ENCODE results near the gene UCHL3.
"Not testable (repeated sequence)": the region's sequence is repeated elsewhere in the genome, so short reads cannot be mapped to it uniquely, and the experiment has no call there.

The UCHL3 gene

DNA sequence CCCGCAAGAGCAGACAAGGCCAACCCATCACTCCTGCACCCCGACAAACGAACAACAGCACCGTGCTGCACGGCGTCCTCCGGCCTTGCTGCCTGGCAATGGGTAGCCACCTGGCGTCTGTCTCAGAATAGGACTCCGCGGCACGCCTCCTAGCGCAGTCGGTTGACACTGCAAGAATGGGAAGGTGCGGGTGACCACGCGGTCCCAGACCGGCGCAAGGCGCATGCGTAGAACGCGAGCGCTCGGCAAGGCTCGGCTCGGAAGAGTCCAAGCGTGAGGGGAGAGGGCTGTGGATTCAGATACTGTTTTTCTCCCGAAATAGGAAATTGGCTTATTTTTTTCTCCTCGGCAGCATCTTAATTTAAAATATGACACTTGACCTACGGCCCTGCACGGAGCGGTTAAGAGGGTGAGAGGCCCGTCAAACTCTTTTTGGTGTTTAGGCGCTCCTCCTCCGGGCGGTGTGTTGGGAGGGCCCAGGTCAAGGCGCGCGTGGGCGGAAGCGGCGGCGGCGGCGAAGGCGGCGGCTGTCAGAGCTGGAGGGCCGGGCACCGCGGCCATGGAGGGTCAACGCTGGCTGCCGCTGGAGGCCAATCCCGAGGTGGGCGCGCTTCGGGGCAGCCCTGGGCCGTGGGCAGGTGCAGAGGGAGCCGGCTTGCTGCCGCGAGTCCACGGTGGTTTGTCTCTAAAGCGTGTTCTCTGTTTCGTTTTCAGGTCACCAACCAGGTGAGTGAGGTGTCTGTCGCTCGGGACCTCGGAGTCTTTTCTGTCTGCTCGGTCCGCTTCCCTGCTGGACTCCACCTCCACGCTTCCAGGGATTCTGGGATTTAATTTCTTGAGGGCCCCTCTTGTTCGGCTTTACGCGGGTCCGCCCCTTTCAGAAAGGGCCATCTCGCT, at the start of gene UCHL3:
Gene UCHL3, plus strand, starts transcription at position 530 of the 897 bp plus-strand sequence. Its CDS starts 30 bp downstream, at position 560.
- peak; percentile 96 for DNase-seq (ENCODE audit: low read depth)

DNA sequence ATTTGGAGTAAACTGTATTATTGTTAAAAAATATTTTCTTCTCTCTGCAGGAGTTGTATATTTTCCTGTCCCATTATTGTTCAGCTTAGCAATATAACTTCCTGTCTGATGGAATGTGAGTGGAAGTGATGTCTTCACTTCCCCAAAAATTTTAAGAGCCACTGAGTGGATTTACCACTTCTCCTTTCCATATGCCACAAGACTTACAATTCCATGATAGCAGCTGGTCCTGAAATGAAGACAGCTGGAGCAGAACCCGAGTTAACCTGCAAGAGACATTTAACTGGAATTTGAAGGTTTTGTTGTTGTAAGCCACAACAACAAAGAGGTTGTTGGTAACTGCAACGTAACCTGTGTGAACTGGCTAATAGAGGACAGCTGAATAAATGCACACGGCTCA, 44.3 kb upstream of the UCHL3 start:
- no peak for DNase-seq (ENCODE audit: low read depth)

DNA sequence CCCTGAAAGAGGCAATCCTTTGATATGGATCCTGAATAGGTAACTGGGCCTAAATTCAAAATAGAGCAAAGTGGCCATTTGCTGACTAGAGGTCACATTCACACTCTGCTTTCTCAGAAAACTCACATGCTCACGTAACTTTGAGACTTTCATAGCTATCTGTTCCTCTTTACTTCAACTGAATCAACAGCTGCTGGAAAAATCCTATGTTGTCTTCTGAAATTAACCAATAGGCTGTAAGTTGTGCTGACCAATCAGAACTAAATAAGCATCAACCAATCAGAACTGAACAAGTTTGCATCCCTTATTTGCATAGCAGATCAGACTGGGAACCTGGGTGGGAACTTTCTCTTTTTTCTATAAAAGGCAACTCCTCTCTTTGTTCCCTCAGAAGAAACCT, 43.6 kb upstream of the UCHL3 start:
- DNase-seq (ENCODE audit: low read depth) = no peak

DNA sequence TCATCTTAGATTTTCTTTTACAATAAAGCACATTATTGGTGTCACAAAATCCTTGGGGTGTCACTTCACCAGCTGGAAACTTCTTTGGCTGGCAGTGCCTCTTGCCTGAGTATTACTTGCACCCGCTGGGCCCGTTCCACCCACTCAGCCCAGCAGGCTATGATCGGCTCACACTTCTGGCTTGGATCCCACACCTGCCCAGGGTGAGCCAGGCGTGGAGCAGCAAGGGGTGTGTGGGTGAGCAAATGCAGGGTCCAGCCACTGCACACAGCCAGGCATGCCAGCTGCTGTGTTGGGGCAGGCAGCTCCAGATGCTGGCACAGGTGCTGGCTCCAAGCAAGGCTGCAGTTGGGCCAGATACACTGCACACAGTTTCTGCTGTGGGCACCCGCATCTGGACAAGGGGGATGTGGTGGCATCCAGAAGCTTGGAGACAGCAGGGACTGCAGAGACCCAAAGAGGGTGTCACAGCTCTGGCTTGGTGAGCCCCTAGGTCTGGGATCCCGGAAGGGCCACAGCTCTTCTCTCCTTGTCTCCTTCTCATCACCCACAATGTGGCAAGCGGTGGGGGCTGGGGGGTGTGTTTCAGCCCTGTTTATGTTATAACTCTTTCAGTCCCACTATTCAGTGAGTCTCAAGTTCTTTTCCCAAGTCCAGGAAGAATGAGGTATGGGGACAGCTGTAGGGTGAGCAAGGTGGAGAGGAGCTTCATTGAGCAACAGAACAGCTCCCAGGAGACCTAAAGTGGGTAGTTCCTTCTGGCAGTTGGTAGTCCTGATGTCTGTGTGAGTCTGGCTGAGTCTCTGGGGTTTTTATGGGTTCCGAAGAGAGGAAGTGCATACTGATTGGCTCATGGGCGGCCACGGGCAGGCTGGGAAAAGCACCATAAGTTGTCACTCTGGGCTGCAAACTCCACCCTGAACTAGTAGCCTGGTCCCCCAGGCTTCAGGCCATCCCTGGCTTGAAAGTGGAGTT, 42.3 kb upstream of the UCHL3 start:
- no peak for DNase-seq (ENCODE audit: low read depth)

DNA sequence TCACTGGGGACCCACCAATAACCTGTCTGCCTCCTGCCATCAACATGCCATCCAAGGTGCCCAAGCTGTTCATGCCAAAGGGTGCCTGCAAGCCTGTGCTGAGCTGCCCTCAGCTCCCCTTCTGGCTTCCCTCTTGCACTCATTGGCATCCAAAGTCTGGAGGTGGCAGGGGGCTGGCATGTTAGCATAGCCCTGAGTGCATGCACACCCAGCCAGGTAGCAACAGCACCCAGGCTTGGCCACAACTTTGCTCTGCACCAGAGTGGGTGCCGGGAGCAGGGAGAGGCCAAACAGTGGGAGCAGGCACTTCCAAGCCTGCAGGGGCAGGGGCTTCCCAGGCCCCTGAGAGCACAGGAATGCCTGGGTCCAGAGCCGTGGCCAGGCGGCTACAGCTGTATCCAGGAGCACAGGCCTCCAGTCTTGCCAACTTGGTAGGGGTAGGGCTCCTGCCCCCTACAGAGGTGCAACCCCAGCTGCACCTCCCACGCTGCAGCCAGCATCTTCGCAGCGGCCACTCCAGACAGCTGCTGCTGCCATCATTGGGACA, 41.5 kb upstream of the UCHL3 start:
- DNase-seq (ENCODE audit: low read depth) = no peak

DNA sequence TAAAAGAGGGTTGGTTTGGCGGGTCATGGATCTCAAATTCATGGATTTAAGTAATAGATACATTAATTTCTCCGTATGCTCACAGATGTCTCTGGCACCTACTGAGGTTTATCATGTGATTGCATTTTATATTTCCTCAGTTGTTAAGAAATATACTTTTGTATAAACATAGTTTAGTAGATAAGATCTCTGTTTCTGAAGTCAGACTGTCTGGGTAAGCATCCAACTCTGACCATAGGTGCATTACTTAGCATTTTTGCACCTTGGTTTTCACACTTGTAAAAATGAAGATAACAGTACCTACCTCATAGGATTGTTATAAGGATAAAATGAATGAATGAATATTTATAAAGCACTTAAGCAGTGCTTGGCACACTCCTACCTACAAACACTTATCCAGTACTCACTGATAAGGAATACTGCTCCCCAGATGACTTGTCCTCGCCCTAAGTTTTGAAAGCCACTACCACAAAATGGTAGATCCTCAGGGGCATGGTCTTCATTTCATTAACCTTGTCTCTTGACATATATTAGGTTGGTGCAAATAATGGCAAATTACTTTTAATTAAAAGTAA, 38.5 kb upstream of the UCHL3 start:
- DNase-seq (ENCODE audit: low read depth) = no peak

DNA sequence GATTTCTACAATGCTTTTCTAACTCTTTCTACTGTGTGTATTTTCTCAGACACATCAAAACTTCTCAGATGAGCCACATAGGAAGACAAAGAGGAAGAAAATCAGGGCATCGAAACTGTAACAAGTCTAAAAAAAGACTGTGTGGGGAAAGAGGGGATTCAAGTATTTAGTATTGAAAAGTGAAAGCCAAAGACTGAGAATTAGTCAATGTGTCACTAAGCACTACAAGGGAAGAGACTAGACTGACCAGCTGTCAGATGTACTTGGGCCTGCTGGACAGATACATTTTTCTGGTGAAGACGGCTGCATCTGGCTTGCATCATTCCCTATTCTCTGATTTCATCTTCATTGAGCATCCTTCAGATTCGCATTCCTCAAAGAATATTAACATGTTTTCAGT, 37.3 kb upstream of the UCHL3 start:
- no peak for DNase-seq (ENCODE audit: low read depth)

DNA sequence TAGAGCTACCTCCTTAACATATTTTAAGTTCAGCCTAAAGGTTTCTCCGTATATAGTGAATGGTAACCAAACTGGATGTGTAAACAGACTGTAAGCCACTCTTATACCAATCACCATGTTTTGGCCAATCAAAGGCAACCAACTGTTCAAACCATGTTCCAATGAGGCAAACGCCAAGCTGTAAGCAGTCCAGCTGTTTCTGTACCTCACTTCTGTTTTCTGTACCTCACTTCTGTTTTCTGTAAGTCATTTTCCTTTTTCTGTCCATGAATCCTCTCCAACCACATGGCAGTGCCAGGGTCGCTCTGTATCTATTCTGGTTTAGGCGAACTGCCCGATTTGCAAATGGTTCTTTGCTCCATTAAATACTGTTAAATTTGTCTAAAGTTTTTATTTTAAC, 36.3 kb upstream of the UCHL3 start:
- no peak for DNase-seq (ENCODE audit: low read depth)

DNA sequence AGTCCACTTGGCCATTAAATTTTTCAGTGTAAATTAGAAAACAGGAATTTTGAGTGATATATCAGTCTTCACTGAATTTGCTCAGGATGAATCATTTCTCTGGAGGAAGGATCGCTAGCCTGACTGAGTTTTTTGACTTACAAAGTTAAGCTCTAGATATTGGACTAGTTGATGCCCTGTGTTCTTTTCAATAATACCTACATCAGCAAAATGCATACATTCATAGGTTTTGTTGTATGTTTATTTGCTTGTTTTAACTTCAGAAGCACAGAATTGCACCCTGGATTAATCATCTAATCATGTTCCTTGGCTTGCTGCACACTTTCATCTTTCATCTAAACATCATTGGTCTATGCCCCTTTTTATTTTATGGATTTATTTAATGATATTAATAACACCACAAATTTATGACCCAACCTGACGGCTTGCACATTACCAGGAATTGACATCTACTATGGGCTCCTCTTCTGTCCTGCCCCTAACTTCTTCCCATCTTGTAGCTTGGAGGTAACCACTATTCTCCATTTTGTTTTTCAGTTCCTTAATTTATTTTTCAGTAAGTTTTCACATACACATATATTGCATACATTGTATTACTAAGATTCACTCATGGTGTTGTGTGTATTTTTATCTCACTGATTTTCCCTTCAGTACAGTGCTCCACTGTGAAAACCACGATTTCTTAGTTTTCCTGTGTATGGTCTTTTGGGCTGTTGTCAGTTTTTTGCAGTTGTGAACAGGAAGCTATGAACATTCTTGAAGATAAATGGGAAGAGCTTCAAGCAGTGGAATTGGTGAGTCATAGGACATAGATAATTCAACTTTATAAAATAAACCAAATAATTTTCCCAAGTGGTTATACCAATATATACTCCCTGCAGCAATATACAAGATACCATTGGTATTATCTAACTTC, 35.3 kb upstream of the UCHL3 start:
- DNase-seq (ENCODE audit: low read depth) = no peak

DNA sequence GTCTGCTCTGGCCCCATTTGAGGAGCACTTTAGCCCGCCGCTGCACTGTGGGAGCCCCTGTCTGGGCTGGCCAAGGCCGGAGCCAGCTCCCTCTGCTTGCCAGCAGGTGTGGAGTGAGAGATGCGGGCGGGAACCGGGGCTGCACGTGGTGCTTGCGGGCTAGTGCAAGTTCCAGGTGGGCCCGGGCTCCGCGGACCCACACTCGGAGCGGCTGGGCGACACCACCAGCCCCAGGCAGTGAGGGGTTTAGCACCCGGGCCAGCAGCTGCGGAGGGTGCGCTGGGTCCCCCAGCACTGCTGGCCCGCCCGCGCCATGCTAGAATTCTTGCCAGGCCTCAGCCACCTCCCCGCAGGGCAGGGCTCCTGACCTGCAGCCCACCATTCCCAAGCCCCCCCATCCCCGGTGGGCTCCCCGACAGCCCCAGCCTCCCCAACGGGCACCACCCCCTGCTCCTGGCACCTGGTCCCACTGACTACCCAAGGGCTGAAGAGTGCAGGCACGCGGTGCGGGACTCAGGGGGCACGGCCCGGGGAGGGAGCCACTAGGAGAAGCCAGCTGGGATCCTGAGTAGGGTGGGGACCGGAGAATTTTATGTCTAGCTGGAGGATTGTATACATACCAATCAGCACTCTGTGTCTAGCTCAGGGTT, 31.0 kb upstream of the UCHL3 start:
- no peak for DNase-seq (ENCODE audit: low read depth)

DNA sequence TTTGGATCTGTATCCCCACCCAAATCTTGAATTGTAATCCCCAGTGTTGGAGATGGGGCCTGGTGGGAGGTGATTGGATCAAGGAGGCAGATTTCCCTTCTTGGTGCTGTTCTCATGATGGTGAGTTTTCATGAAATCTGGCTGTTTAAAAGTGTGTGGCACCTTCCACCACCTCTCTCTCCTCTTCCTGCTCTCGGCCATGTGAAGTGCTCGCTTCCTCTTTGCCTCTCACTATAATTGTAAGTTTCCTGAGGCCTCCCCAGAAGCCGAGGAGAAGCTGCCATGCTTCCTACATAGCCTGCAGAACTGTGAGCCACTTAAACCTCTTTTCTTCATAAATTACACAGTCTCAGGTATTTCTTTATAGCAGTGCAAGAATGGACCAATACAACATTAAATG, 27.6 kb upstream of the UCHL3 start:
- no peak for DNase-seq (ENCODE audit: low read depth)

DNA sequence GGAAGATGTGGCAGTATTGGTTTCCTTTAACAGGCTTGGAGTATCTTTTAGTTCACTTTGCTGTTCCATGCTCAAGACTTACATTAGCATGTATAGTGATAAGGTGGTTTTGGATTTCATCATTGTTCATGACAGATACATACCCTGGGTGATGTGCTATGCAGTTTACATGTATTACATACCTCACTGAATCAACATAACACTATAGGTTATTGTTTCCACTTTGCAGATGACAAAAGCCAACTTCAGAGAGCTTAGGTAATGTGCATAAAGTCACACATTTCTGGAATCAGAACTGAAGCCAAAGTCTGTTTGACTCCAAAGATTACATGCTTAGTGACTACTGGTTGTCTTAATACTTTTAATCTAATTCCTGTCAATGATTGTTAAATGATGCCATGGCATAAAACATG, 19.0 kb upstream of the UCHL3 start:
- DNase-seq (ENCODE audit: low read depth) = no peak

DNA sequence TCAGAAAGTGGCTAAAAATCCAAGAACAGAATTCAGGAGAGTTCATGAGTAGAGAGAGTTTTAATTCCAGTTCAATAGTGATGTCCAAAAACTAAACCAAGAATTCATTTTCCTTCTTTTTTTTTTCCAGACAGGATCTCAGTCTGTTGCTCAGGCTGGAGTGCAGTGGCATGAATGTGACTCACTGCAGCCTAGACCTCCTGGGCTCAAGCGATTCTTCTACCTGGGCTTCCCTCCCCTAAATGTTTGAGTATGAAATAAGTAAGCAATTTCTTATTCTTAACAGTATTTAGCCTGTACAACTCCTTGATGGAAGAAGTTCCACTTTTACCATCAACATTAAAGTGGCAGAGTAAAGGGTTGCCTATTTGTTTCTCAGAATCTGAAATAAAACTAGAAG, 15.7 kb upstream of the UCHL3 start:
- no peak for DNase-seq (ENCODE audit: low read depth)

DNA sequence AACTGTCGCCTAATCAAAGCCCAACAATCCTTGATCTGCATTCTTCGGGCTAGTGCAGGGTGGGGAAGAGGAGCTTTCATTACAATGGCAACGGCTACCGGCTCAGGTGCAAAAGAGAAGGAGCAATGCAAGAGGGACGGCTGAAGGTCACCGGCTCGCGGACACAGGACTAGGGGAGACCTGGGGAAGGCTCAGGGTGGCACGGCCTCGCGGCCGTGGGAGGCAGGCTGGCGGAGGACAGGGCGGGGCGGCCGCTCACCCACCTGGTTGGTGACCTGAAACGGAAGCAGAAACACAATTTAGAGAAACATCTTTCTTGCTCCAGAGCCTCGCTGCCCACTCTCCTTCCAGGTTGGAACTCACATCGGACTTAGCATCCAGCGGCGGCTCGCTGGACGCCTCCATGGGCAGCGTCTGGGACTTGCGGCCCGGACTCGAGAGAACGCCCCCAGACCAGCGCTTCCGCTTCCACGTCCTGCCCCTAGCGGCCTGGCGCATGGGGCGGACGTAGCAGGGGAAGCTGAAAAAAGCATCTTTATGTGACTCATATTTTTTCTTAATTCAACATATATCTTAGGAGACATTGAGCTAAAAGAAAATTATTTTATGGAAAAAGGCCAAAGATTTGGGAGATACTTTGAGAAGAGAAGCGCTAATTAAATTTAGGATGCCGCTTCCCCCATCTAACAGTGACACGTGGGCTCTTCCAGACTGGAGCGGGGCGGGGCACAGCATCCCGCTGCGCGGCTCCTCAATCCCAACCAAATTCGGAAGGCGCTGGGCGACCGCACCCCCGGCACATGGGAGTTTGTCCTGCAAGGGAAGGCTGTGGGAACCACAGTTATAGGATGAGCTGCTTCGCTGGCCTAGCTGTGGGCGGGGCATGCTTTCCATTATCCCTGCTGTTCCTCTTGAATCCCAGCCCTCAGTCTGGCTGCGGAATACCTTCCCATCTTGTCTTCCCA, 11.9 kb upstream of the UCHL3 start, which contains the start of gene COMMD6:
Gene COMMD6, minus strand, starts transcription at position 441 of the 965 bp plus-strand sequence. Its CDS starts 36 bp downstream, at position 405.
- peak; percentile 41 for DNase-seq (ENCODE audit: low read depth)

DNA sequence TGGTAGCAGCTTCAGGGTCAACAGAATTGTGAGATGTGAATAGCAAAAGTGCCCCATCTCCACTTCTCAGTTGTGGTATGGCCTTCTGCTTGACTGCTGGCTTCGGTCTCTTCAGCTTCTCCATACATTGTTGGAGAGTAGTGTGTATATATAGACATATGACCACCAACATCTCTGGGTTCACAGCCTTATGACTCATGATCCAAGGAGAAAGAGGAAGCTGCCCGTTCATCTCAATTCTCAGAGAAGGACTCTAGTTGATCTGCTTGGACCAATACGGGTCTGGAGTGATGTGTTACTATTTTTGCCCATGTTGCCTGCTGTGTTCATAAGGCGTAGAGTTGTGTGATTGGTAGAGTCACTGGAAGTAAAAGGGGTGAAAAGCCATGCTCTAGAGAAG, 8.3 kb upstream of the UCHL3 start:
- DNase-seq (ENCODE audit: low read depth) = no peak

DNA sequence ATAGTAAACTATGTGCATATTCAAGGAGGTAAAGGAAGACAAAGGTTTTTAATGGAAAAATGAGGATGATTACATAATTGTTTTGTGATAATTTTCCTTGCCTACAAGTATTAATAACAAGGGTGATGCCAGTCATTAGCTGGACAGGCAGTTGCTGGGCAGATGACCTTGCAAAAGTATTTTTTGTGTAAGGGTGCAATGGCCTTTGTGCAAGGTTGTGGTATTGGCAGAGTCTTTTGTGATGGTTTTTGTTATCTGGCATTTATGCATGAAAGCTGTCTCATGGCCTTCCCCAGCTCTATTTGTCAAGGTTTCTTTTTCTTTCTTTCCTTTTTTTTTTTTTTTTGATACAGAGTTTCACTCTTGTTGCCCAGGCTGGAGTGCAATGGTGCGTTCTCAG, 7.6 kb upstream of the UCHL3 start:
- DNase-seq (ENCODE audit: low read depth) = no peak

DNA sequence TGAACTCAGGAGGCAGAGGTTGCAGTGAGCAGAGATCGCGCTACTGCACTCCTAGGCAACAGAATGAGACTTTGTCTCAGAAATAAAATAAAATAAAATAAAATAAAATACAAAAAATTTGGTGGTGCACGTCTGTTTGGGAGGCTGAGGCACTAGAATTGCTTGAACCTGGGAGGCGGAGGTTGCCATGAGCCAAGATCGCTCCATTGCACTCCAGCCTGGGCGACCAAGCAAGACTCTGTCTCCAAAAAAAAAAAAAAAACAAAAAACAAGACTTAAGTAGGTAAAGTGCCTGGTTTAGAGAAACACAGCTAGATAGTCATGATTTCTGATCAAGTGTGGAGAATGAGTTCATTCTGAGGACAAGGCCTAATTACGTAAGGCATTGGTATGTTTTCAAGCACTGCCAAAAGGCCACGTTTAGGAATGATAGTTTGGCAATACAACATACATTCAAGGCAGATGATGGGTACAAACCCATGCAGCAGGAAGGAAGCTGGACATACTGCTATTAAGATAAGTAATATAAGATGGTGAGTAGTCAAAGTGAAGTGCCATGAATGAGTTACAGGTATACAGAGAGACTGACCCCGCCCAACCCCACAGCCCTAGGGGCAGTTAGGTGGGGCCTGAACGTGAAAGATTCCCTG, 4.8 kb upstream of the UCHL3 start:
- DNase-seq (ENCODE audit: low read depth) = no peak

DNA sequence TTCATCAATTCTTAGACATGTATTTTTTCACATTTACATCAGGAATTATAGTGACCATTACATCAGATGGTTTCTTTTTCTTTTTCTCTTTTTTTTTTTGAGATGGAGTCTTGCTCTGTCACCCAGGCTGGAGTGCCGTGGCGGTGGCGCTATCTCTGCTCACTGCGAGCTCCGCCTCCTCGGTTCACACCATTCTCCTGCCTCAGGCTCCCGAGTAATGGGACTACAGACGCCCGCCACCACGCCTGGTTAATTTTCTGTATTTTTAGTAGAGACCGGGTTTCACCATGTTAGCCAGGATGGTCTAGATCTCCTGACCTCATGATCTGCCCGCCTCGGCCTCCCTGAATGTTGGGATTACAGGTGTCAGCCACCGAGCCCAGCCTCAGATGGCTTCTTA, 4.2 kb upstream of the UCHL3 start:
- DNase-seq (ENCODE audit: low read depth) = not testable (repeated sequence)

DNA sequence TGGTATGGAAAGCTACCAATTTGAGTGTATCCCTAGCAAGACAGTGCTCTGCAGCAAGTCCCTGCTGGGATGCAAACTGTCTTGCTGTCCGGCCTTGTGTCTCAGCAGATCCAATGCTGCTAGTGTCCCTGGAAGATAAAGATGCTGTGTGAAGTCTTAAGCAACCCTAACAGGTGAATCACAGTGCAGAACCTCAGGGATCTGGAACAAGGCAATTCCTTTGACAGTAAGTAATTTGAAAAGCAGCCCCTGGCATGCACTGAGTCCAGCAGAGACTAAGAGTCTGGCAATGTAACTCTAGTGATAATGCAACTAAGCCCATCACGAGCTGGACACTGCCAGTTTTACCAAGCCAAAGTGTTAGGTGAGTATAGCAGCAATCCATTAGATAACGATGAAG, 1.7 kb upstream of the UCHL3 start:
- no peak for DNase-seq (ENCODE audit: low read depth)
